HG03066 (cell line): ENCODE data around the gene CLIC6.

ENCODE experiments used
- ATAC-seq: cut with Tn5 transposase; IDR thresholded peaks from one replicate; pipeline ENCODE4 v1.9.1; 2021; ENCODE audit warnings: low read depth; ENCODE audit not compliant: unreplicated experiment

Gene CLIC6

DNA sequence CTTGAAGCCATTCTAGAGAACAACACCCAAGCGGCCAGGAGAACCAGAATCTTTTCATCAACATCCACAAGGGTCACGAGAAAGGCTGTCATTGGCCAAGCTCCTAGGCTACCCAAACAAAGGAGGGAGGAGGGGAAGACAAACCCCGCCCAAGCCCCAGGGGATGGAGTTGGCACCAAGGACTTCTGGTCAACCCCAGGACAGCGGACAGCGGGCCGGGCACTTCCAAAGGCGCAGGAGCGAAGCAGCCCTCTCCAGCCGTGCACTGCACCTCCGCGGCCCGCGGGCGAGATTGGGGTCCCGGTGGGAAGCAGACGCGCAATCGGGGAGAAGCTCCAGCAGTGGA, at the start of gene CLIC6:
TSS of gene CLIC6 (plus strand) at position 192 of the 346 bp plus-strand sequence. CDS start 395 bp downstream, outside the sequence.
- no peak for ATAC-seq

DNA sequence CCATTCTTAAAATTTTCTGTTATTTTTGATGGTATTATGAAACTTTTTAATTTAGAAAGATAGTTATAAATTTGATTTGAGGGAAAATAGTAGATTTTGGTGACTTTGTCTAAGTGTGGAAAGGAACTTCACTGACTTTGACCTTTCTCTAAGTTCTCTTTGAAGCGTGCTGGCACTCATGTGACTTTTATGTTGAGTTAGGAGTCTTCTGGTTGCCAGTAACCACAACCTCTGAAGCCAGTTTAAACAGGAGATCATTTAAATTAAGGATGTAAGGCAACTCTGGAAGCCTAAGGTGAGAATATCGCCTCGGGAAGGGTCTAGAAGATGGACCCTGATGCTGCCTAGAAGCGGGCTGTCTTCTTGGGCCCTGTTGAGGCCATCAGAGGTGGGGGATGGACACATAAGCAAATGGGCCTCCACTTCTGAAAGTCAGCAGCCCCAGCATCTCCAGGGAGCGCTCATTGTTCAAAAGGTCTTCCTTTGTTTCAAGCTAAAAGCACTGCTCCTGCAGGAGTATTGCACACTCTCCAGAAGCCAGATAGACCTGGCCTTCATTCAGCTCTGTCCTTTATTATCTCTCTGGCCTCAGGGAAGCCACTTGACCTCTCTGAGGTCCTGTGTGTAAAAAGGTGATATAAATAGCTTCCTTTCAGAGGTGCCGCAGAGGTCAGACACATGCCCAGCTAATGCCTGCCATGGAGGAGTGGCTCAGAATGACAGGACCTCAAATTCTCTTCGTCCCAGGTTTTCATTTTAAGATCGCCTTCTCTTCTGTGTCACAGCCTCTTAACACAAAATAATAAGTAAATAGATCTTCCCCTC, 48.7 kb upstream of the CLIC6 start:
- no peak for ATAC-seq

GRCh38 chr21:34621434-34622350, 47.1 kb upstream of the CLIC6 start:
- ATAC-seq = no peak

- ATAC-seq = no peak
Observed at GRCh38 chr21:34623516-34623915, 45.3 kb upstream of the CLIC6 start.

- no peak for ATAC-seq
Observed at GRCh38 chr21:34625030-34625593, 43.7 kb upstream of the CLIC6 start.

DNA sequence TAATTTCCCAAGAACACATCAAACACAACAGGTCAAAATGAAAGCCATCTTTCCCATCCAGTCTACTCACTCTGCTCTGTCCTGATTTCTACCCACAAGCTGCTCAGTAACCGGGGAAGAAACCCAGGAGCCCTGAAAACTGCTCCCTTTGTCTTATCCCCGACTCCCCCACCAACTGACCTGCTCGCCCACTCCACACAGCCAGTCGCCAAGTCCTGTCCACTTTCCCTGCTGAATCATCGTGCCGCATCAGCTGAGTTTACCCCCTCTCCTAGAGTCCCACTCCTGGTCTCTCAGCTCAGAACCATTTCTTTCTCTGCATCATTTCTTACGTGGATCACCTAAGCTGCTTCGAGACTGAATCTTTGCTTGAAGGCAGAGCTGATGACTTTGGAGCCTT, 42.7 kb upstream of the CLIC6 start:
- no peak for ATAC-seq

- ATAC-seq = no peak
Observed at GRCh38 chr21:34630536-34631143, 38.2 kb upstream of the CLIC6 start.

GRCh38 chr21:34632498-34632897, 36.3 kb upstream of the CLIC6 start:
- no peak for ATAC-seq

DNA sequence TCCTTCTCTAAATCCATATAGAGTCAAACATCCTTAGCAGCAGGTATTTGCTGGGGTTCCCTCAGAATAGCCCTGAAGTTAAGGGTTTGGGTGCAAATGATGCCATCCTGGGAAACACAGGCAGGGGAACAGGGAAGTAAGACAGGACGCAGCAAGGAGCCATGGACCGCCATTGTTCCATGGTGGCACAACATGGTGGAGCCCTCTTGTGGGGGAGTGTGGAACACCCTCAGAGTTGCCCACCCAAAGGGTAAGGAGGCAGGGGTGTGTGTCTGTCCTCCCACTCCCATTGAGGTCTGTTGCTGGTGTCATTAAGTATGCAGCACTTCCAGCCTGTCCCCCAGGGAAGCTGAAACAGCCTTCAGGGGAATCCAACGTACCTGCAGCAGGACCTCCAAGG, 33.5 kb upstream of the CLIC6 start:
- no peak for ATAC-seq

DNA sequence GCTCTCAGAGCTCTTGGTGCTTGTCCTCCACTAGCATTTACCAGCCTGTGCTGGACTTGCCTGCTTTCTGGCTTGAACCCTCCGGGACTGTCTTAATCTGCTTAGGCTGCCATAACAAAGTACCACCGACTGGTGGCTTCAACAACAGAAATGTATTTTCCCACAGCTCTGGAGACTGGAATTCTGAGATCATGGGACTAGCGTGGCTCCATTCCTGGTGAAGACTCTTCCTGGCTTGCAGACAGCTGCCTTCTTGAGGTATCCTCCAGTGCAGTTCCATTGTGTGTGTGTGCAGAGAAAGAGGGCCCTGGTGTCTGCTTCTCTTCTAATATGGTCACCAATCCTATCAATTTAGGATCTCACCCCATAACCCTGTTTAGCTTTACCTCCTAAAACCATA, 31.8 kb upstream of the CLIC6 start:
- ATAC-seq = no peak

GRCh38 chr21:34639250-34639649, 29.5 kb upstream of the CLIC6 start:
- no peak for ATAC-seq

- no peak for ATAC-seq
Observed at GRCh38 chr21:34639882-34640788, 28.7 kb upstream of the CLIC6 start.

- ATAC-seq = no peak
Observed at GRCh38 chr21:34640858-34641257, 27.9 kb upstream of the CLIC6 start.

GRCh38 chr21:34642211-34643075, 26.4 kb upstream of the CLIC6 start:
- peak; percentile 56 for ATAC-seq

DNA sequence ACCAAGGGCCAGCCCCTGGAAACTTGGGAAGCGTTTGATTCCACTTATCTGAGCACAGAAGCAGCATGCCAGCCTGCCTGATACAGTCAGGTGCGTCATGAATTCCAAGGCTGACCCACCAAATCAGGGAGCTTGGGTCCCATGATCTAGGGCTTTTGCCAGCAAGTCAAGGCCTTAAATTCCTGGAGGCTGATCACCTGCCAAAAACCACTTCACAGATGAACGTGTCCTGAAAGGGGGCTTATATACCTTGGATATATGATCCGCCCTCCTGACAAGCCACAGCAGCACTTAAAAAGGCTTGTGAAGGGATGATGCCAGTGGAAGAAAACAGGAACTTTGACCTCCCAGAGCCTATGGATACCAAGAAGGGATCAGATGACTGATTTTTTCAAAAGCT, 24.0 kb upstream of the CLIC6 start:
- no peak for ATAC-seq

GRCh38 chr21:34647555-34647954, 21.2 kb upstream of the CLIC6 start:
- no peak for ATAC-seq

DNA sequence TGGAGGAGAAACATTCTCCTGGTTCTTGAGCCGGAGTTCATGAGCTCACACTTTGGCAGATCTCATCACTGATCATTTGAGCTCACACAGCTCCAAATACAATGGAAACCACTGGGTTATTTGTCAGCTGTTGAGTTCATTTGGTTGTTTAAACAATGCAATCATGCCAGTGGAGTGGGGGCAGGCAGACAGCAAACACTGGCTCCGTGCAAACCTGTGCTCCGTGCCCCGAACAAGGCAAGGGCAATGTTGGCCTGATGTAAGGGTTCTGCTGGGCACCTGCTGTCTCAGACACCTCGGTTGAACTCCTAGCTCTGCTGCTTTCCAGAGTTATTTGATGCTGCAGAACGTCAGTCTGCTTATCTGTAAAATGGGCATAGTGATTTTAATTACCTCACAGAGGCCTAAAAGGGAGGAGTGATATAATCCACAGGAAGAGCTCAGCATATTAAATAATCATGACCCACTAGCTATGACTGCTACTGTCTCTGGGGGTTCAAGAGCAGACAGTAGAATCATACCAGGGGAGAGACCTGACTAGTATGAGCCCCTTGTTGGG, 20.0 kb upstream of the CLIC6 start:
- ATAC-seq = no peak

DNA sequence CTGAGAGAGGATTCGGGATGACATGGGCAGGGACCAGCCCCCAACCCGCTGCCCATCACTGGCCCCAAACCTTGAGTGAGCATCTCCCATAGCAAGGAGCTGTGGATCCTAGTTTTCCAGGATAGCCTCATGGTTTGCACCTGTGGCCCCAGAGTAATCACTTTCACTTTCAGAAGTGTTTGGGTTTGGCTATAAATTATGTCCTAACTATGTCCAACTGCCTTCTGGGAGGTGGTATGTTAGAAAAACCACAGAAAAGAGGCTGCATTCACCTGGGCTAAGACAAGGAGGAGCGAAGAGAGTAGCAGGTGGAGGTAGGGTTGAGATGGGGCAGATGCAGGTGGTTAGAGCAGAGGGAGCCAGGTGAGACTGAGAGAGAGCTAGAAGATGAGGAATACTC, 19.4 kb upstream of the CLIC6 start:
- ATAC-seq = no peak
